ENCODE results near the gene AGGF1. TPM values are rescaled to one million over a fixed set of nuclear protein-coding genes. Genes with fewer than 3 reads are reported as not detected.
"Not testable (repeated sequence)": the region's sequence is repeated elsewhere in the genome, so short reads cannot be mapped to it uniquely, and the experiment has no call there.

AGGF1 gene
- total RNA-seq, 1 donor from 2014 or later: 22.3 TPM

GRCh38 chr5:77101298-77101697 is 71.1 kb downstream of the AGGF1 start:
- ATAC-seq: no peak
- H3K27ac ChIP-seq: no peak overlapping the region

DNA sequence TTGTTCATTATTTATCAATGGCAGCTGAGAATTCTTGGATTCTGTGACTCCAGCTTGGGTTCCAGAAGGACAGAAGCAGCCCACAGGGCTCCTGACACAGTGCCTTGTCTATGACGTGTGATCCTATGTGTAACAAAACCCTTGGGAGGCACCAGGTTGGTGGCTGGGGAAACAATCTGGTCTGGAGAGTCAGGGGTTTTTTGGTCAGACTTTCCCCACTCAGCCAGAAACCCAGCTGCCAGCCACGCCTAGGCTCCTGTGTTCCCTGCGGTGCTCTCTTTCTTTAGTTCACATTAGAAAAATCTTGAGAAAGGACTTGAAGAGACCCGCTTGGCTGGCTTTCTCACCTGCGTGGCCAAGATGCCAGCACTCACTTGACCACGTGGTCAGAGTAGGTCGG is 72.3 kb downstream of the AGGF1 start:
- no peak overlapping the region for H3K27ac ChIP-seq
- H3K9me3 ChIP-seq: no peaks in the 10 kb centered on the region
- H3K4me1 ChIP-seq: no peaks in the 10 kb centered on the region
- intact Hi-C loops (cut with DNase I): no loop called here
- H3K27me3 ChIP-seq: no peaks in the 10 kb centered on the region
- DNase-seq (no peak), ATAC-seq (peak; percentile 55)
- TF ChIP-seq CTCF (IDR thresholded peaks at IDR 0.05): no peak
- H3K4me3 ChIP-seq: no peak overlapping the region
- no peaks in the 10 kb centered on the region for H3K36me3 ChIP-seq

More at GRCh38 chr5:77101298-77101697, 71.1 kb downstream of the AGGF1 start:
- no peaks in the 10 kb centered on the region for H3K4me1 ChIP-seq
- no peak for TF ChIP-seq CTCF (IDR thresholded peaks at IDR 0.05)
- DNase-seq: no peak
- no peaks in the 10 kb centered on the region for H3K27me3 ChIP-seq
- intact Hi-C loops (cut with DNase I): no loop called here
- no peaks in the 10 kb centered on the region for H3K36me3 ChIP-seq
- no peaks in the 10 kb centered on the region for H3K9me3 ChIP-seq
- no peak overlapping the region for H3K4me3 ChIP-seq

DNA sequence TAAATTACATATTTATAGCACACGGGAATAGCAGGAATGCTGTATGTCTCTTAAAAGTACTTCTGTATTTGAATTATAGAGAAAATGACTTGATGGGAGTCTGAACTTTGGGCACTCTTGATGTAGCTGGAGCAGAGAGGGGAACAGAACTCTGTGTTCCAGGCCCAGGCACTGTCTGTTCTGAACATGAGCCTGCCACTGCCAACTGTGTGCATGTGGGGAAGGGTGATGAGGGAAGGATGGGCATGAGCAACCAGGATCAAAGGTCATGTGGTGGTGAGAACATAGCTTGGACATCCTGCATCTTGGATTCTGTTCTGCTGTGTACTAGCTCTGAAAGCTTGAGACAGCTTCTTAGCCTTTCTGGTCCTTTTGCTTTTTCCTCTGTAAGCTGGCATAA is 73.3 kb downstream of the AGGF1 start:
- DNase-seq (no peak), ATAC-seq (no peak)
- Histone ChIP-seq H3K4me1 (no peaks in the 10 kb centered on the region), H3K27ac (no peak overlapping the region), H3K4me3 (no peak overlapping the region), H3K9me3 (no peaks in the 10 kb centered on the region), H3K36me3 (no peaks in the 10 kb centered on the region), H3K27me3 (no peaks in the 10 kb centered on the region)
- intact Hi-C loops (cut with DNase I): no loop called here
- no peak for TF ChIP-seq CTCF (IDR thresholded peaks at IDR 0.05)

DNA sequence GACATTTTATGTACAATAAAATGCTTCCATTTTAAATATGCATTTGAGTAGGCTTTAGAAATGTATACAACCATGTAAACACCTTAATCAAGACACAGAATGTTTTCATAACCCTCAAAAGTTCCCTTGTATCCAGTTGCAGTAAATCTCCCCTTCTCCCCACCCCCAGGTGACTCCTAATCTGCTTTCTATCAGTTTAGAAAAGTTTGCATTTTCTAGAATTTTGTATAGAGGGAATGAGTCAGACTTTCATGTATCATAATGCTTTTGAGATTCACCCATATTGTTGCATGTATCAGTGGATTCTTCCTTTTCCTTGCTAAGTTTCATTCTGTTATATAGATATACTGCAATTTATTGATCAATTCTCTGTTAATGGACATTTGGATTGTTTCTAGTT is 74.6 kb downstream of the AGGF1 start:
- intact Hi-C loops (cut with DNase I): no loop called here
- DNase-seq (no peak), ATAC-seq (no peak)
- H3K4me3 ChIP-seq: no peak overlapping the region
- no peaks in the 10 kb centered on the region for H3K27me3 ChIP-seq
- TF ChIP-seq CTCF (IDR thresholded peaks at IDR 0.05): no peak
- H3K27ac ChIP-seq: no peak overlapping the region
- H3K9me3 ChIP-seq: no peaks in the 10 kb centered on the region
- no peaks in the 10 kb centered on the region for H3K4me1 ChIP-seq
- H3K36me3 ChIP-seq: no peaks in the 10 kb centered on the region

- ATAC-seq: not testable (repeated sequence)
Observed at GRCh38 chr5:77107035-77107434, 76.8 kb downstream of the AGGF1 start.

More at GRCh38 chr5:77107035-77107434, 76.8 kb downstream of the AGGF1 start:
- H3K27me3 ChIP-seq; H3K27ac ChIP-seq; H3K4me1 ChIP-seq; intact Hi-C loops (cut with DNase I); H3K9me3 ChIP-seq; DNase-seq; H3K4me3 ChIP-seq; H3K36me3 ChIP-seq: not testable (repeated sequence)

Other genes starting within 250 kb of the AGGF1 start
- gene F2RL1, start 211.4 kb upstream of the AGGF1 start, total RNA-seq: 8.0 TPM
- gene S100Z, start 180.4 kb upstream of the AGGF1 start, total RNA-seq: 0.52 TPM
- 0.26 TPM for gene CRHBP, start 77.4 kb upstream of the AGGF1 start, total RNA-seq
- 14.8 TPM for gene ZBED3, start 56.9 kb downstream of the AGGF1 start, total RNA-seq
- 4.9 TPM for gene PDE8B, start 180.3 kb downstream of the AGGF1 start, total RNA-seq